Measurements from ENCODE around the gene MAP3K7CL.
"Not testable (repeated sequence)": the region's sequence is repeated elsewhere in the genome, so short reads cannot be mapped to it uniquely, and the experiment has no call there.

Gene MAP3K7CL

DNA sequence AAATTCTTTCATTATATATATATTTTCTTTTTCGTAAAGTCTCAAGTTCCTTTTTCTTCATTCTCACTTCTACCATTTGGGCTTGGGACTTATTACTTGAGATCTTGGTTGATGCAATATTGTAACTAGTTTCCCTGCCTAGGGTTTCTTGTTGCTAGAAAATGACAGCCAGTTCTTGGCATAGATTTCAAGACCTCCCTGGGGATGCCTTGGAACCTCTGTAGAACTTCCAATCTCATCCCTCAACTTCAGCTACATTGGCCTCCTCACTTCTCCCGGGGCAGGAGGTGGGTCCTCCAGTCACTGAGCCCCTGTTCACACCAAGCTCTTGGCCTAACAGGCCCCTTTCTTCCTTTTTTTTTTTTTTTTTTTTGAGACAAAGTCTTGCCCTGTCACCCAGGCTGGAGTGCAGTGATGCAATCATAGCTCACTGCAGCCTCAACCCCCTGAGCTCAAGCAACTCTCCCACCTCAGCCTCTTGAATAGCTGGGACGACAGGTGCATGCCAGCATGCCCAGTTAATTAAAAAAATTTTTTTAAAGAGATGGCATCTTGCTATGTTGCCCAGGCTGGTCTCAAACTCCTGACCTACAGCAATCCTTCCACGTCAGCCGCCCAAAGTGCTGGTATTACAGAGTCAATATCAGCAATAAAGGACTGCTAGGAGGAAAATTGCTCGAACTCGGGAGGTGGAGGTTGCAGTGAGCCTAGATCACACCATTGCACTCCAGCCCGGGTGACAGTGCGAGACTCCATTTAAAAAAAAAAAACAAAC lies 33.1 kb downstream of the MAP3K7CL start:
- WGBS (ENCODE audit: extremely low coverage, insufficient coverage, low lambda C conversion rate), result no CpG with 5 or more reads among the region's 9 CpGs
- no peak overlapping the region for H3K4me2 ChIP-seq (ENCODE audit: low read length)
- no peaks in the 10 kb centered on the region for H3K4me1 ChIP-seq (ENCODE audit: control insufficient read depth, low read depth, low read length)
- no peak overlapping the region for H3K23ac ChIP-seq (ENCODE audit: low read length)
- no peak overlapping the region for H2BK5ac ChIP-seq (ENCODE audit: low read length)
- H3K79me1 ChIP-seq (ENCODE audit: low read length), result no peaks in the 10 kb centered on the region
- H2BK15ac ChIP-seq (replicated peaks; ENCODE audit: low read depth), result no peak overlapping the region
- no peak overlapping the region for H3K27ac ChIP-seq (ENCODE audit: low read depth, low read length)
- H3K79me2 ChIP-seq (ENCODE audit: control insufficient read depth, insufficient read depth, low read length), result no peaks in the 10 kb centered on the region
- H4K8ac ChIP-seq (ENCODE audit: low read depth, low read length), result no peak overlapping the region
- H3K27me3 ChIP-seq (ENCODE audit: insufficient read depth, low read length, poor library complexity), result no peaks in the 10 kb centered on the region
- H3K9ac ChIP-seq (ENCODE audit: low read length), result no peak overlapping the region
- no peak overlapping the region for H3K4me3 ChIP-seq (ENCODE audit: low read length)
- no peak overlapping the region for H3K18ac ChIP-seq (ENCODE audit: low read length)
- H4K5ac ChIP-seq (ENCODE audit: low read length), result no peak overlapping the region
- H3K4ac ChIP-seq (ENCODE audit: low read depth, low read length), result no peak overlapping the region
- no peak overlapping the region for H2BK120ac ChIP-seq (ENCODE audit: low read depth, low read length)
- no peak overlapping the region for H2AK5ac ChIP-seq (ENCODE audit: low read length)
- H3K56ac ChIP-seq (ENCODE audit: low read length), result no peak overlapping the region
- no peaks in the 10 kb centered on the region for H3K36me3 ChIP-seq (ENCODE audit: control insufficient read depth, insufficient read depth, low read length)
- DNase-seq, result no peak

DNA sequence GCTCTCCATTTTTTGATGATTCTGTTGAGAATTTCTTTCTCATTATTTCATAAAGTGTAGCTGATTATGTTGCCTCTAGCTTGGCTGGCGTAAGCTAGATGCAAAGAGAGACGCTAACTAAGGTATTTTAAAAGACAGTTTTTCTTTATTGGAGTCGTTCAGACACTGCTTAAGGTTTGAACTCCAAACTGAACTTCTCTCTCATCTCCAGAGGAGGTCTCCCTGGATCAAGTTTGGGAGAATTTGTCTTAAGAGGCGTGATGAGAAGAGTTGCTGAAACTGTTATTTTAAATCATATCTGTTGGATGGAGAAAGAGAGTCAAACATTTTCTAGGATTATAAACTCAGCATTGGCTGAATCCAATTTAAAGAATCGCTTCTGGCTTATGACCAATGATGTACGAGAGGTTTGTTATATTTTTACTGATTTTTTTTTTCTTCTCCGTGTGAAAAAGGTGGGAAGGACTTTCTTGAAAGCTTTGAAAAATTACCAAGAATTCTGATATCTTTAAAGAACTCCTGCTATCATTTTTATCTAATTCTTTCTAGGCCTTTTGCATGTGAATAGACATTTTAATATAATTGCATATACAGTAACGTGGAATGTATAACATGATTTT lies 34.0 kb downstream of the MAP3K7CL start:
- H3K36me3 ChIP-seq (ENCODE audit: control insufficient read depth, insufficient read depth, low read length), result no peaks in the 10 kb centered on the region
- no CpG with 5 or more reads among the region's 8 CpGs for WGBS (ENCODE audit: extremely low coverage, insufficient coverage, low lambda C conversion rate)
- no peak overlapping the region for H3K9ac ChIP-seq (ENCODE audit: low read length)
- peak; percentile 74 for DNase-seq
- no peak overlapping the region for H3K4me2 ChIP-seq (ENCODE audit: low read length)
- H3K27ac ChIP-seq (ENCODE audit: low read depth, low read length), result no peak overlapping the region
- no peak overlapping the region for H3K18ac ChIP-seq (ENCODE audit: low read length)
- no peaks in the 10 kb centered on the region for H3K79me1 ChIP-seq (ENCODE audit: low read length)
- no peak overlapping the region for H3K4ac ChIP-seq (ENCODE audit: low read depth, low read length)
- H3K79me2 ChIP-seq (ENCODE audit: control insufficient read depth, insufficient read depth, low read length), result no peaks in the 10 kb centered on the region
- H3K23ac ChIP-seq (ENCODE audit: low read length), result no peak overlapping the region
- no peaks in the 10 kb centered on the region for H3K27me3 ChIP-seq (ENCODE audit: insufficient read depth, low read length, poor library complexity)
- no peak overlapping the region for H4K5ac ChIP-seq (ENCODE audit: low read length)
- H2BK120ac ChIP-seq (ENCODE audit: low read depth, low read length), result no peak overlapping the region
- no peak overlapping the region for H3K56ac ChIP-seq (ENCODE audit: low read length)
- no peak overlapping the region for H3K4me3 ChIP-seq (ENCODE audit: low read length)
- H2BK5ac ChIP-seq (ENCODE audit: low read length), result no peak overlapping the region
- no peaks in the 10 kb centered on the region for H3K4me1 ChIP-seq (ENCODE audit: control insufficient read depth, low read depth, low read length)
- no peak overlapping the region for H2BK15ac ChIP-seq (replicated peaks; ENCODE audit: low read depth)
- H4K8ac ChIP-seq (ENCODE audit: low read depth, low read length), result no peak overlapping the region
- H2AK5ac ChIP-seq (ENCODE audit: low read length), result no peak overlapping the region

DNA sequence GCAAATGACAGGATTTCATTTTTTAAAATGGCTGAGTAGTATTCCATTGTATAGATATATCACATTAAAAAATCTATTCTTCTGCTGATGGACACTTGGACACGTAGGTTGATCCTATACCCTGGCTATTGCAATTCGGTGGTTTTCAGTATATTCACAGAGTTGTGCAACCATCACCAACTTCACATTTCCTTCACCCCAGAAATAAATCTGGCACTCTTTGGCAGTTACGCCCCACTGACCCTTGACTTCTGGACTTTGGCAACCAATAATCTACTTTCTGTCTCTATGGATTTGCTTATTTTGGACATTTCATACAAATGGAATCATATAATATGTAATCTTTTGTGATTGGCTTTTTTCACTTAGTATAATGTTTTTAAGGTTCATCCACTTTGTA lies 35.9 kb downstream of the MAP3K7CL start:
- H3K79me2 ChIP-seq (ENCODE audit: control insufficient read depth, insufficient read depth, low read length), result no peaks in the 10 kb centered on the region
- H2BK15ac ChIP-seq (replicated peaks; ENCODE audit: low read depth), result no peak overlapping the region
- H3K56ac ChIP-seq (ENCODE audit: low read length), result no peak overlapping the region
- no peak overlapping the region for H4K5ac ChIP-seq (ENCODE audit: low read length)
- no peak for DNase-seq
- no peaks in the 10 kb centered on the region for H3K4me1 ChIP-seq (ENCODE audit: control insufficient read depth, low read depth, low read length)
- H3K36me3 ChIP-seq (ENCODE audit: control insufficient read depth, insufficient read depth, low read length), result no peaks in the 10 kb centered on the region
- no peak overlapping the region for H4K8ac ChIP-seq (ENCODE audit: low read depth, low read length)
- H3K4ac ChIP-seq (ENCODE audit: low read depth, low read length), result no peak overlapping the region
- H2BK120ac ChIP-seq (ENCODE audit: low read depth, low read length), result no peak overlapping the region
- H3K23ac ChIP-seq (ENCODE audit: low read length), result no peak overlapping the region
- WGBS (ENCODE audit: extremely low coverage, insufficient coverage, low lambda C conversion rate), result no CpG with 5 or more reads among the region's 3 CpGs
- no peaks in the 10 kb centered on the region for H3K79me1 ChIP-seq (ENCODE audit: low read length)
- no peak overlapping the region for H3K27ac ChIP-seq (ENCODE audit: low read depth, low read length)
- H3K4me2 ChIP-seq (ENCODE audit: low read length), result no peak overlapping the region
- H2BK5ac ChIP-seq (ENCODE audit: low read length), result no peak overlapping the region
- H3K27me3 ChIP-seq (ENCODE audit: insufficient read depth, low read length, poor library complexity), result no peaks in the 10 kb centered on the region
- no peak overlapping the region for H3K9ac ChIP-seq (ENCODE audit: low read length)
- H2AK5ac ChIP-seq (ENCODE audit: low read length), result no peak overlapping the region
- H3K18ac ChIP-seq (ENCODE audit: low read length), result no peak overlapping the region
- H3K4me3 ChIP-seq (ENCODE audit: low read length), result no peak overlapping the region

DNA sequence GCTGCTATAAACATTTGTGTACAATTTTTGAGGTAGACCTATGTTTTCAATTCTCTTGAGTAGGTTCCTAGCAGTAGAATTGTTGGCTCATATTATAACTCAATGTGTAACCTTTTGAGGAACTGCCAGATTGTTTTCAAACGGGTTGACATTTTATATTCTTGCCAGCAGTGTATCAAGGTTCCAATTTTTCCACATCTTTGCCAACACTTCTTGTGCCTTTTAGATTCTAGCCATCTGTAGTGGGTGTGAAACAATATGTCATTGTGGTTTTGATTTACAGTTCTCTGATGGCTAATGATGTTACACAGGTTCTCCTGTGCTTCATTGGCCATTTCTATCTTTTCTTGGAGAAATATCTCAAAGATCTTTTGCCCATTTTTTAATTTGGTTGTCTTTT lies 36.4 kb downstream of the MAP3K7CL start:
- DNase-seq, result no peak
- H3K79me2 ChIP-seq (ENCODE audit: control insufficient read depth, insufficient read depth, low read length), result no peaks in the 10 kb centered on the region
- no peak overlapping the region for H3K4me2 ChIP-seq (ENCODE audit: low read length)
- no peak overlapping the region for H2BK15ac ChIP-seq (replicated peaks; ENCODE audit: low read depth)
- WGBS (ENCODE audit: extremely low coverage, insufficient coverage, low lambda C conversion rate), result no CpG with 5 or more reads among the region's 1 CpG
- H3K4ac ChIP-seq (ENCODE audit: low read depth, low read length), result no peak overlapping the region
- H3K23ac ChIP-seq (ENCODE audit: low read length), result no peak overlapping the region
- H3K27me3 ChIP-seq (ENCODE audit: insufficient read depth, low read length, poor library complexity), result no peaks in the 10 kb centered on the region
- no peak overlapping the region for H3K4me3 ChIP-seq (ENCODE audit: low read length)
- no peaks in the 10 kb centered on the region for H3K79me1 ChIP-seq (ENCODE audit: low read length)
- no peaks in the 10 kb centered on the region for H3K36me3 ChIP-seq (ENCODE audit: control insufficient read depth, insufficient read depth, low read length)
- H3K27ac ChIP-seq (ENCODE audit: low read depth, low read length), result no peak overlapping the region
- H4K8ac ChIP-seq (ENCODE audit: low read depth, low read length), result no peak overlapping the region
- H3K18ac ChIP-seq (ENCODE audit: low read length), result no peak overlapping the region
- no peak overlapping the region for H3K9ac ChIP-seq (ENCODE audit: low read length)
- H2AK5ac ChIP-seq (ENCODE audit: low read length), result no peak overlapping the region
- no peak overlapping the region for H3K56ac ChIP-seq (ENCODE audit: low read length)
- no peak overlapping the region for H4K5ac ChIP-seq (ENCODE audit: low read length)
- H3K4me1 ChIP-seq (ENCODE audit: control insufficient read depth, low read depth, low read length), result no peaks in the 10 kb centered on the region
- H2BK120ac ChIP-seq (ENCODE audit: low read depth, low read length), result no peak overlapping the region
- no peak overlapping the region for H2BK5ac ChIP-seq (ENCODE audit: low read length)

DNA sequence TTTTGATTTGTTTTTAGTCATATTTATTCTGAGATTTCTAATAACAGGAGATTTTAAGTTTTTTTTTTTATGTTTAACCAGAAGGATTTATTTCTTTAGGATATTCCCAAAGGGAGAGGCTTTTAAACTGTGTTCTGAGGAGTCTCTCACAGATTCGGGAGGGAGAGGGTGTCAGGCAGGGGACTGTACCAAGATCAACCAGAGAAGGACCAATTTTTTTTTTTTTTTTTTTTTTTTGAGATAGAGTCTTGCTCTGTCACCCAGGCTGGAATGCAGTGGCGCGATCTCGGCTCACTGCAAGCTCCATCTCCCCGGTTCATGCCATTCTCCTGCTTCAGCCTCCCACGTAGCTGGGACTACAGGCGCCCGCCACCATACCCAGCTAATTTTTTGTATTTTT lies 37.0 kb downstream of the MAP3K7CL start:
- not testable (repeated sequence) for H3K4ac ChIP-seq (ENCODE audit: low read depth, low read length); H2BK15ac ChIP-seq (replicated peaks; ENCODE audit: low read depth); H3K27ac ChIP-seq (ENCODE audit: low read depth, low read length); H3K18ac ChIP-seq (ENCODE audit: low read length); H3K4me2 ChIP-seq (ENCODE audit: low read length); H3K23ac ChIP-seq (ENCODE audit: low read length); H3K79me2 ChIP-seq (ENCODE audit: control insufficient read depth, insufficient read depth, low read length); DNase-seq; H3K27me3 ChIP-seq (ENCODE audit: insufficient read depth, low read length, poor library complexity); H3K4me1 ChIP-seq (ENCODE audit: control insufficient read depth, low read depth, low read length); H4K8ac ChIP-seq (ENCODE audit: low read depth, low read length); H2BK5ac ChIP-seq (ENCODE audit: low read length); H3K79me1 ChIP-seq (ENCODE audit: low read length); H3K9ac ChIP-seq (ENCODE audit: low read length); H4K5ac ChIP-seq (ENCODE audit: low read length); H3K56ac ChIP-seq (ENCODE audit: low read length); H2BK120ac ChIP-seq (ENCODE audit: low read depth, low read length); H3K4me3 ChIP-seq (ENCODE audit: low read length); H3K36me3 ChIP-seq (ENCODE audit: control insufficient read depth, insufficient read depth, low read length); H2AK5ac ChIP-seq (ENCODE audit: low read length)
- WGBS (ENCODE audit: extremely low coverage, insufficient coverage, low lambda C conversion rate), result no CpG with 5 or more reads among the region's 8 CpGs

All from mesendoderm (in vitro differentiated cells).